ENCODE results near the gene MCTP2.

Gene MCTP2

GRCh38 chr15:94298364-94298763 lies 67.0 kb downstream of the MCTP2 start:
- DNase-seq (ENCODE audit: low spot score): no peak

GRCh38 chr15:94300612-94301011 lies 69.3 kb downstream of the MCTP2 start:
- no peak for DNase-seq (ENCODE audit: low spot score)

GRCh38 chr15:94305133-94305532 lies 73.8 kb downstream of the MCTP2 start:
- DNase-seq (ENCODE audit: low spot score): peak; percentile 46

- DNase-seq (ENCODE audit: low spot score): peak; percentile 26
Measured at GRCh38 chr15:94306700-94307650, 75.6 kb downstream of the MCTP2 start.

GRCh38 chr15:94312946-94313345 lies 81.6 kb downstream of the MCTP2 start:
- no peak for DNase-seq (ENCODE audit: low spot score)

GRCh38 chr15:94314639-94315038 lies 83.3 kb downstream of the MCTP2 start:
- DNase-seq (ENCODE audit: low spot score): no peak

GRCh38 chr15:94317211-94317610 lies 85.8 kb downstream of the MCTP2 start:
- no peak for DNase-seq (ENCODE audit: low spot score)

GRCh38 chr15:94322141-94322540 lies 90.8 kb downstream of the MCTP2 start:
- DNase-seq (ENCODE audit: low spot score): no peak

- no peak for DNase-seq (ENCODE audit: low spot score)
Measured at GRCh38 chr15:94323076-94323475, 91.7 kb downstream of the MCTP2 start.

GRCh38 chr15:94324117-94324826 lies 92.9 kb downstream of the MCTP2 start:
- DNase-seq (ENCODE audit: low spot score): peak; percentile 57

- DNase-seq (ENCODE audit: low spot score): no peak
Measured at GRCh38 chr15:94324835-94325767, 93.7 kb downstream of the MCTP2 start.

- no peak for DNase-seq (ENCODE audit: low spot score)
Measured at GRCh38 chr15:94327356-94327936, 96.1 kb downstream of the MCTP2 start.

GRCh38 chr15:94331731-94332130 lies 100.4 kb downstream of the MCTP2 start:
- no peak for DNase-seq (ENCODE audit: low spot score)

GRCh38 chr15:94335616-94336015 lies 104.3 kb downstream of the MCTP2 start:
- no peak for DNase-seq (ENCODE audit: low spot score)

GRCh38 chr15:94336817-94337467 lies 105.6 kb downstream of the MCTP2 start:
- no peak for DNase-seq (ENCODE audit: low spot score)

- DNase-seq (ENCODE audit: low spot score): no peak
Measured at GRCh38 chr15:94338243-94338846, 107.0 kb downstream of the MCTP2 start.

GRCh38 chr15:94346282-94346681 lies 114.9 kb downstream of the MCTP2 start:
- no peak for DNase-seq (ENCODE audit: low spot score)

GRCh38 chr15:94348084-94348483 lies 116.7 kb downstream of the MCTP2 start:
- no peak for DNase-seq (ENCODE audit: low spot score)

GRCh38 chr15:94351031-94351535 lies 119.7 kb downstream of the MCTP2 start:
- DNase-seq (ENCODE audit: low spot score): no peak

All from CD4-positive, alpha-beta T cell treated with Interleukin-15 for 4 hours (primary cell).